Esophagus muscularis mucosa (tissue), 3 donors: ENCODE measurements around the gene OSBPL10.

Experiments used
- POLR2A ChIP-seq: fragments of 450-650 bp; IDR thresholded peaks from one replicate; pipeline ENCODE4 v1.6.1; 2017; ENCODE audit warnings: antibody characterized with exemption, moderate library complexity, mild to moderate bottlenecking, low read depth
- POLR2AphosphoS5 ChIP-seq, 2 donors: sonication (generic); formaldehyde crosslinking; IDR thresholded peaks; one replicate each; pipeline ENCODE4 v1.6.1; 2017; ENCODE audit warnings: antibody characterized with exemption in 2 of 2
- TF ChIP-seq, protein P1 (sequence below), 3 experiments: fragments of 200-600 bp in 2 of 3; fragments of 450-650 bp in 1 of 3; sonication (generic) in 2 of 3; IDR thresholded peaks; one replicate each; pipeline ENCODE4 v1.5.1; 2017 to 2019; ENCODE audit warnings: antibody characterized with exemption in 3 of 3, mild to moderate bottlenecking in 2 of 3, moderate library complexity in 1 of 3

GRCh38 chr3:31819441-31819840 lies 161.6 kb downstream of the OSBPL10 start:
- TF ChIP-seq, protein P1, sequence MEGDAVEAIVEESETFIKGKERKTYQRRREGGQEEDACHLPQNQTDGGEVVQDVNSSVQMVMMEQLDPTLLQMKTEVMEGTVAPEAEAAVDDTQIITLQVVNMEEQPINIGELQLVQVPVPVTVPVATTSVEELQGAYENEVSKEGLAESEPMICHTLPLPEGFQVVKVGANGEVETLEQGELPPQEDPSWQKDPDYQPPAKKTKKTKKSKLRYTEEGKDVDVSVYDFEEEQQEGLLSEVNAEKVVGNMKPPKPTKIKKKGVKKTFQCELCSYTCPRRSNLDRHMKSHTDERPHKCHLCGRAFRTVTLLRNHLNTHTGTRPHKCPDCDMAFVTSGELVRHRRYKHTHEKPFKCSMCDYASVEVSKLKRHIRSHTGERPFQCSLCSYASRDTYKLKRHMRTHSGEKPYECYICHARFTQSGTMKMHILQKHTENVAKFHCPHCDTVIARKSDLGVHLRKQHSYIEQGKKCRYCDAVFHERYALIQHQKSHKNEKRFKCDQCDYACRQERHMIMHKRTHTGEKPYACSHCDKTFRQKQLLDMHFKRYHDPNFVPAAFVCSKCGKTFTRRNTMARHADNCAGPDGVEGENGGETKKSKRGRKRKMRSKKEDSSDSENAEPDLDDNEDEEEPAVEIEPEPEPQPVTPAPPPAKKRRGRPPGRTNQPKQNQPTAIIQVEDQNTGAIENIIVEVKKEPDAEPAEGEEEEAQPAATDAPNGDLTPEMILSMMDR (IDR thresholded peaks at IDR 0.05) = no peak
- no peak for TF ChIP-seq POLR2AphosphoS5 (IDR thresholded peaks at IDR 0.05)
- TF ChIP-seq POLR2A = no peak
